ENCODE measurements around the gene GMPR. TPM values are rescaled to one million over a fixed set of nuclear protein-coding genes. Genes with fewer than 3 reads are reported as not detected.

GMPR gene
- total RNA-seq, 1 donor from 2014 or later = 2.0 TPM

GRCh38 chr6:16327777-16328325, 89.5 kb downstream of the GMPR start:
- Histone ChIP-seq H3K27me3 (no peaks in the 10 kb centered on the region), H3K36me3 (peaks cover 0 to 20% of the 10 kb centered on the region in 2 donors), H3K9me3 (no peaks in the 10 kb centered on the region), H3K27ac (no peak overlapping the region), H3K4me1 (peaks cover 28% of the 10 kb centered on the region), H3K4me3 (no peak overlapping the region)
- no peak for TF ChIP-seq POLR2AphosphoS5 (IDR thresholded peaks at IDR 0.05; ENCODE audit: insufficient read depth in 1 of 2, low read depth in 1 of 2)
- no peak for TF ChIP-seq CTCF (IDR thresholded peaks at IDR 0.05)
- no peak for TF ChIP-seq POLR2A (IDR thresholded peaks at IDR 0.05)
- no peak for DNase-seq (ENCODE audit: extremely low spot score in 2 of 2)
- intact Hi-C loops (cut with DNase I) = no loop called here

- H3K4me3 ChIP-seq = no peak overlapping the region
- no peak for TF ChIP-seq POLR2A (IDR thresholded peaks at IDR 0.05)
- TF ChIP-seq CTCF (IDR thresholded peaks at IDR 0.05) = no peak
- TF ChIP-seq POLR2AphosphoS5 (IDR thresholded peaks at IDR 0.05; ENCODE audit: insufficient read depth in 1 of 2, low read depth in 1 of 2) = no peak
- peaks cover 32% of the 10 kb centered on the region for H3K4me1 ChIP-seq
- intact Hi-C loops (cut with DNase I) = no loop called here
- no peaks in the 10 kb centered on the region for H3K27me3 ChIP-seq
- no peak overlapping the region for H3K27ac ChIP-seq
- DNase-seq (ENCODE audit: extremely low spot score in 2 of 2) = no peak
- H3K36me3 ChIP-seq = peaks cover 0 to 20% of the 10 kb centered on the region in 2 donors
- no peaks in the 10 kb centered on the region for H3K9me3 ChIP-seq
Measured at GRCh38 chr6:16329233-16329632, 90.8 kb downstream of the GMPR start.

- no peaks in the 10 kb centered on the region for H3K27me3 ChIP-seq
- no peak for TF ChIP-seq POLR2A (IDR thresholded peaks at IDR 0.05)
- TF ChIP-seq CTCF (IDR thresholded peaks at IDR 0.05) = peak; percentile 76 to 86 (median 81)
- H3K4me3 ChIP-seq = no peak overlapping the region
- intact Hi-C loops (cut with DNase I) = loop anchor here (5.0 to 10.0 kb wide), 2 partner anchors 173 to 431 kb away; partner anchors contain the start of gene ATXN1
- H3K36me3 ChIP-seq = peaks cover 0 to 12% of the 10 kb centered on the region in 2 donors
- peaks cover 56% of the 10 kb centered on the region for H3K4me1 ChIP-seq
- no peak for DNase-seq (ENCODE audit: extremely low spot score in 2 of 2)
- H3K9me3 ChIP-seq = no peaks in the 10 kb centered on the region
- peak overlapping the region; percentile 42 for H3K27ac ChIP-seq
Measured at GRCh38 chr6:16331384-16332174, 93.2 kb downstream of the GMPR start.

GRCh38 chr6:16332175-16332542, 93.8 kb downstream of the GMPR start:
- DNase-seq (ENCODE audit: extremely low spot score in 2 of 2) = no peak
- Histone ChIP-seq H3K27ac (peak overlapping the region; percentile 42), H3K36me3 (peaks cover 0 to 6% of the 10 kb centered on the region in 2 donors), H3K27me3 (no peaks in the 10 kb centered on the region), H3K4me3 (no peak overlapping the region), H3K4me1 (peaks cover 62% of the 10 kb centered on the region), H3K9me3 (no peaks in the 10 kb centered on the region)
- intact Hi-C loops (cut with DNase I) = loop anchor here (5.0 to 10.0 kb wide), 2 partner anchors 173 to 430 kb away; partner anchors contain the start of gene ATXN1
- TF ChIP-seq POLR2A (IDR thresholded peaks at IDR 0.05) (no peak), CTCF (IDR thresholded peaks at IDR 0.05) (peak; percentile 58 to 84 (median 77)), POLR2AphosphoS5 (IDR thresholded peaks at IDR 0.05; ENCODE audit: insufficient read depth in 1 of 2, low read depth in 1 of 2) (peak in 1 of 2 donors; percentile 81)

GRCh38 chr6:16333580-16333979, 95.2 kb downstream of the GMPR start:
- no peak for DNase-seq (ENCODE audit: extremely low spot score in 2 of 2)
- peaks cover 76% of the 10 kb centered on the region for H3K4me1 ChIP-seq
- intact Hi-C loops (cut with DNase I) = loop anchor here (5.0 to 10.0 kb wide), 2 partner anchors 171 to 429 kb away; partner anchors contain the start of gene ATXN1
- no peak overlapping the region for H3K4me3 ChIP-seq
- H3K36me3 ChIP-seq = no peaks in the 10 kb centered on the region
- no peak overlapping the region for H3K27ac ChIP-seq
- TF ChIP-seq POLR2AphosphoS5 (IDR thresholded peaks at IDR 0.05; ENCODE audit: insufficient read depth in 1 of 2, low read depth in 1 of 2) = peak in 1 of 2 donors; percentile 67
- TF ChIP-seq POLR2A (IDR thresholded peaks at IDR 0.05) = no peak
- H3K27me3 ChIP-seq = no peaks in the 10 kb centered on the region
- no peaks in the 10 kb centered on the region for H3K9me3 ChIP-seq
